ENCODE data around the gene ELF5. TPM values are rescaled to one million over a fixed set of nuclear protein-coding genes. Genes with fewer than 3 reads are reported as not detected.

Gene ELF5
- total and polyA plus RNA-seq, 2 of the 13 experiments (the other 11 are each of a cell fraction or from before 2014, with no cell fraction given), result 0.51 to 2.6 TPM

GRCh38 chr11:34488855-34489557 is 24.6 kb downstream of the ELF5 start:
- ATAC-seq (no peak), DNase-seq (ENCODE audit: low spot score) (no peak)
- in situ Hi-C loops (cut with HindIII; ENCODE audit: extremely low pct_ligation_motif_present, low pct_unique_long_range_greater_than_20kb), result loop anchor here (25.0 kb wide), 1 partner anchor 502 kb away; no protein-coding TSS in a partner anchor

GRCh38 chr11:34487430-34487829 is 26.2 kb downstream of the ELF5 start:
- Histone ChIP-seq H3K27ac (ENCODE audit: extremely low read length, insufficient read depth, low read length) (no peak overlapping the region), H3K27me3 (ENCODE audit: control insufficient read depth in 1 of 2, insufficient read depth in 2 of 2, low read length in 2 of 2) (no peaks in the 10 kb centered on the region; a peak in 1 of 5 replicates), H3K4me3 (replicated peaks in 1 of 3; ENCODE audit: insufficient read depth in 1 of 3, low read depth in 2 of 3, low read length in 3 of 3) (no peak overlapping the region), H3K36me3 (replicated peaks in 1 of 2; ENCODE audit: control insufficient read depth in 1 of 2, insufficient read depth in 2 of 2, low read length in 2 of 2) (no peaks in the 10 kb centered on the region), H3K9ac (ENCODE audit: insufficient read depth, low read depth, low read length) (no peak overlapping the region), H3K9me3 (ENCODE audit: low read length) (no peaks in the 10 kb centered on the region), H3K4me2 (ENCODE audit: low read depth, low read length) (no peak overlapping the region), H2AFZ (ENCODE audit: low read length) (no peak overlapping the region), H3K79me2 (ENCODE audit: insufficient read depth, low read length) (no peaks in the 10 kb centered on the region), H3K4me1 (ENCODE audit: insufficient read depth, low read length) (0 out of 2 replicates have a peak, but pooled peaks cover under 1% of the 10 kb centered on the region), H4K20me1 (ENCODE audit: insufficient read depth, low read length) (no peaks in the 10 kb centered on the region)
- intact Hi-C loops (cut with micrococcal nuclease; ENCODE audit: unreplicated experiment) (no loop called here), in situ Hi-C loops (cut with HindIII; ENCODE audit: extremely low pct_ligation_motif_present, low pct_unique_long_range_greater_than_20kb) (loop anchor here (25.0 kb wide), 1 partner anchor 500 kb away; no protein-coding TSS in a partner anchor)
- WGBS (ENCODE audit: low lambda C conversion rate), result 67% methylated on average over 7 of the region's 7 CpGs
- no peak for DNase-seq (ENCODE audit: low spot score)
- ChIA-PET POLR2A (no interaction called here), CTCF (ENCODE audit: low intra/inter-chr PET ratio, low total read pairs) (no interaction called here)
- no peak for FAIRE-seq
- no TSS peak for BruUV-seq (replicated peaks)
- TF ChIP-seq ZNF574 (CRISPR knock-in tag; IDR thresholded peaks at IDR 0.05) (no peak), KDM5B (CRISPR knock-in tag; IDR thresholded peaks at IDR 0.05; ENCODE audit: borderline replicate concordance) (no peak), HNF1A (IDR thresholded peaks at IDR 0.05; ENCODE audit: low read depth) (no peak), HNF1A (CRISPR knock-in tag; IDR thresholded peaks at IDR 0.05; ENCODE audit: borderline replicate concordance) (no peak)
- no peak for ATAC-seq

More at GRCh38 chr11:34488855-34489557, 24.6 kb downstream of the ELF5 start:
- intact Hi-C loops (cut with micrococcal nuclease; ENCODE audit: unreplicated experiment), result no loop called here
- Histone ChIP-seq H3K36me3 (replicated peaks in 1 of 2; ENCODE audit: control insufficient read depth in 1 of 2, insufficient read depth in 2 of 2, low read length in 2 of 2) (no peaks in the 10 kb centered on the region), H3K79me2 (ENCODE audit: insufficient read depth, low read length) (no peaks in the 10 kb centered on the region), H3K4me3 (replicated peaks in 1 of 3; ENCODE audit: insufficient read depth in 1 of 3, low read depth in 2 of 3, low read length in 3 of 3) (no peak overlapping the region), H3K4me1 (ENCODE audit: insufficient read depth, low read length) (peaks cover 15% of the 10 kb centered on the region), H2AFZ (ENCODE audit: low read length) (no peak overlapping the region), H4K20me1 (ENCODE audit: insufficient read depth, low read length) (no peaks in the 10 kb centered on the region), H3K27ac (ENCODE audit: extremely low read length, insufficient read depth, low read length) (no peak overlapping the region), H3K4me2 (ENCODE audit: low read depth, low read length) (no peak overlapping the region), H3K27me3 (ENCODE audit: control insufficient read depth in 1 of 2, insufficient read depth in 2 of 2, low read length in 2 of 2) (no peaks in the 10 kb centered on the region; a peak in 1 of 5 replicates), H3K9me3 (ENCODE audit: low read length) (no peaks in the 10 kb centered on the region), H3K9ac (ENCODE audit: insufficient read depth, low read depth, low read length) (no peak overlapping the region)
- CTCF ChIA-PET (ENCODE audit: low intra/inter-chr PET ratio, low total read pairs), result no interaction called here
- POLR2A ChIA-PET, result interaction anchor here (0.6 kb wide), 1 partner anchor 124 kb away, joined by 3 read pairs; no protein-coding TSS in a partner anchor
- 43% methylated on average over 12 of the region's 12 CpGs for WGBS (ENCODE audit: low lambda C conversion rate)
- no TSS peak for BruUV-seq (replicated peaks)
- no peak for FAIRE-seq
- TF ChIP-seq ZNF33A (CRISPR knock-in tag; IDR thresholded peaks at IDR 0.05; ENCODE audit: borderline replicate concordance) (no peak), FOXM1 (CRISPR knock-in tag; IDR thresholded peaks at IDR 0.05) (no peak)

All from HepG2 (cell line).